Muscle layer of duodenum (tissue), 2 donors: ENCODE results near the gene GAS7.
A peak's percentile ranks its signal among the peaks of the same experiment; 100 is the strongest.
"Not testable (repeated sequence)": the region's sequence is repeated elsewhere in the genome, so short reads cannot be mapped to it uniquely, and the experiment has no call there.

Source experiments
- H3K27ac ChIP-seq: one replicate; pipeline ENCODE4 v1.7.0; 2013; ENCODE audit warnings: mild to moderate bottlenecking, low read length
- H3K27me3 ChIP-seq: one replicate; pipeline ENCODE4 v1.7.0; 2013; ENCODE audit warnings: low read depth, mild to moderate bottlenecking, control low read depth, low read length
- H3K36me3 ChIP-seq, 2 donors: one replicate each; pipeline ENCODE4 v1.7.0; 2013; ENCODE audit warnings: low read length in 2 of 2, control low read depth in 1 of 2, mild to moderate bottlenecking in 1 of 2; ENCODE audit not compliant: insufficient read depth in 2 of 2, control insufficient read depth in 1 of 2
- H3K4me1 ChIP-seq, 2 donors: one replicate each; pipeline ENCODE4 v1.7.0; 2013; ENCODE audit warnings: low read length in 2 of 2, mild to moderate bottlenecking in 2 of 2, control low read depth in 1 of 2, moderate library complexity in 1 of 2; ENCODE audit not compliant: insufficient read depth in 2 of 2, control insufficient read depth in 1 of 2
- H3K4me3 ChIP-seq, 2 donors: one replicate each; pipeline ENCODE4 v1.7.0; 2013; ENCODE audit warnings: low read length in 2 of 2, low read depth in 1 of 2, mild to moderate bottlenecking in 1 of 2
- H3K9me3 ChIP-seq, 2 donors: one replicate each; pipeline ENCODE4 v1.7.0; 2013; ENCODE audit warnings: low read length in 2 of 2, control low read depth in 1 of 2, mild to moderate bottlenecking in 1 of 2; ENCODE audit not compliant: control insufficient read depth in 1 of 2
- donor health status: healthy.

GAS7 gene

GRCh38 chr17:10025224-10025623, 173.2 kb downstream of the GAS7 start:
- H3K4me3 ChIP-seq = no peak overlapping the region
- H3K4me1 ChIP-seq = peaks cover 6 to 22% of the 10 kb centered on the region in 2 donors
- H3K36me3 ChIP-seq = peaks cover 0 to 4% of the 10 kb centered on the region in 2 donors
- no peak overlapping the region for H3K27ac ChIP-seq
- no peaks in the 10 kb centered on the region for H3K9me3 ChIP-seq
- H3K27me3 ChIP-seq = no peaks in the 10 kb centered on the region

- Histone ChIP-seq H3K4me1 (peaks cover 6 to 30% of the 10 kb centered on the region in 2 donors), H3K27me3 (no peaks in the 10 kb centered on the region), H3K4me3 (no peak overlapping the region), H3K9me3 (no peaks in the 10 kb centered on the region), H3K36me3 (no peaks in the 10 kb centered on the region), H3K27ac (no peak overlapping the region)
Observed at GRCh38 chr17:10022416-10022815, 176.0 kb downstream of the GAS7 start.

- Histone ChIP-seq H3K4me3 (no peak overlapping the region), H3K9me3 (no peaks in the 10 kb centered on the region), H3K4me1 (peaks cover 0 to 22% of the 10 kb centered on the region in 2 donors), H3K27ac (no peak overlapping the region), H3K27me3 (no peaks in the 10 kb centered on the region), H3K36me3 (no peaks in the 10 kb centered on the region)
Observed at GRCh38 chr17:10021272-10021984, 177.0 kb downstream of the GAS7 start.

- Histone ChIP-seq H3K36me3 (no peaks in the 10 kb centered on the region), H3K4me1 (peaks cover 0 to 24% of the 10 kb centered on the region in 2 donors), H3K27me3 (no peaks in the 10 kb centered on the region), H3K9me3 (no peaks in the 10 kb centered on the region), H3K4me3 (no peak overlapping the region), H3K27ac (no peak overlapping the region)
Observed at GRCh38 chr17:10019941-10020451, 178.4 kb downstream of the GAS7 start.

GRCh38 chr17:10018461-10018891, 179.9 kb downstream of the GAS7 start:
- peak overlapping the region; percentile 5 for H3K27ac ChIP-seq
- H3K4me1 ChIP-seq = peaks cover 2 to 28% of the 10 kb centered on the region in 2 donors
- H3K27me3 ChIP-seq = no peaks in the 10 kb centered on the region
- H3K4me3 ChIP-seq = no peak overlapping the region
- H3K9me3 ChIP-seq = no peaks in the 10 kb centered on the region
- H3K36me3 ChIP-seq = no peaks in the 10 kb centered on the region

- H3K4me3 ChIP-seq, H3K36me3 ChIP-seq, H3K27ac ChIP-seq, H3K27me3 ChIP-seq, H3K9me3 ChIP-seq: not testable (repeated sequence)
- H3K4me1 ChIP-seq = peaks cover 5 to 28% of the 10 kb centered on the region in 2 donors
Observed at GRCh38 chr17:10016958-10017570, 181.3 kb downstream of the GAS7 start.

GRCh38 chr17:10013365-10014112, 184.9 kb downstream of the GAS7 start:
- Histone ChIP-seq H3K4me3 (no peak overlapping the region), H3K4me1 (peaks cover 5 to 18% of the 10 kb centered on the region in 2 donors), H3K36me3 (no peaks in the 10 kb centered on the region), H3K27me3 (no peaks in the 10 kb centered on the region), H3K27ac (peak overlapping the region; percentile 48), H3K9me3 (no peaks in the 10 kb centered on the region)

- H3K4me1 ChIP-seq = peaks cover 5 to 15% of the 10 kb centered on the region in 2 donors
- no peaks in the 10 kb centered on the region for H3K36me3 ChIP-seq
- H3K27me3 ChIP-seq = no peaks in the 10 kb centered on the region
- no peak overlapping the region for H3K27ac ChIP-seq
- no peak overlapping the region for H3K4me3 ChIP-seq
- no peaks in the 10 kb centered on the region for H3K9me3 ChIP-seq
Observed at GRCh38 chr17:10010752-10011151, 187.7 kb downstream of the GAS7 start.

GRCh38 chr17:10003705-10004104, 194.7 kb downstream of the GAS7 start:
- peaks cover 4 to 14% of the 10 kb centered on the region in 2 donors for H3K4me1 ChIP-seq
- no peak overlapping the region for H3K27ac ChIP-seq
- H3K4me3 ChIP-seq = no peak overlapping the region
- no peaks in the 10 kb centered on the region for H3K9me3 ChIP-seq
- no peaks in the 10 kb centered on the region for H3K36me3 ChIP-seq
- H3K27me3 ChIP-seq = no peaks in the 10 kb centered on the region

GRCh38 chr17:10002567-10003360, 195.6 kb downstream of the GAS7 start:
- not testable (repeated sequence) for H3K36me3 ChIP-seq, H3K27me3 ChIP-seq, H3K9me3 ChIP-seq, H3K4me3 ChIP-seq, H3K27ac ChIP-seq
- H3K4me1 ChIP-seq = peaks cover 4 to 20% of the 10 kb centered on the region in 2 donors
